ENCODE data around the gene TPD52L3. TPM values are rescaled to one million over a fixed set of nuclear protein-coding genes. Genes with fewer than 3 reads are reported as not detected.
A peak's percentile ranks its signal among the peaks of the same experiment; 100 is the strongest.

Gene TPD52L3
- not detected for total RNA-seq

- 86 to 93% methylated on average over 16 of the region's 16 CpGs for WGBS, 2 donors
- Histone ChIP-seq H3K27me3 (no peaks in the 10 kb centered on the region), H3K27ac (no peak within 1 kb of the TSS), H3K9me3 (no peaks in the 10 kb centered on the region), H3K4me1 (no peaks in the 10 kb centered on the region), H3K4me3 (no peak within 1 kb of the TSS), H3K36me3 (no peaks in the 10 kb centered on the region)
- ATAC-seq (ENCODE audit: low FRiP score in 2 of 2) (peak in 1 of 2 donors; percentile 37), DNase-seq (peak in 1 of 2 donors; percentile 33)
- TF ChIP-seq POLR2A (IDR thresholded peaks at IDR 0.05) (no peak), EP300 (IDR thresholded peaks at IDR 0.05) (no peak), POLR2AphosphoS5 (IDR thresholded peaks at IDR 0.05) (no peak)
- TF ChIP-seq, protein P1, sequence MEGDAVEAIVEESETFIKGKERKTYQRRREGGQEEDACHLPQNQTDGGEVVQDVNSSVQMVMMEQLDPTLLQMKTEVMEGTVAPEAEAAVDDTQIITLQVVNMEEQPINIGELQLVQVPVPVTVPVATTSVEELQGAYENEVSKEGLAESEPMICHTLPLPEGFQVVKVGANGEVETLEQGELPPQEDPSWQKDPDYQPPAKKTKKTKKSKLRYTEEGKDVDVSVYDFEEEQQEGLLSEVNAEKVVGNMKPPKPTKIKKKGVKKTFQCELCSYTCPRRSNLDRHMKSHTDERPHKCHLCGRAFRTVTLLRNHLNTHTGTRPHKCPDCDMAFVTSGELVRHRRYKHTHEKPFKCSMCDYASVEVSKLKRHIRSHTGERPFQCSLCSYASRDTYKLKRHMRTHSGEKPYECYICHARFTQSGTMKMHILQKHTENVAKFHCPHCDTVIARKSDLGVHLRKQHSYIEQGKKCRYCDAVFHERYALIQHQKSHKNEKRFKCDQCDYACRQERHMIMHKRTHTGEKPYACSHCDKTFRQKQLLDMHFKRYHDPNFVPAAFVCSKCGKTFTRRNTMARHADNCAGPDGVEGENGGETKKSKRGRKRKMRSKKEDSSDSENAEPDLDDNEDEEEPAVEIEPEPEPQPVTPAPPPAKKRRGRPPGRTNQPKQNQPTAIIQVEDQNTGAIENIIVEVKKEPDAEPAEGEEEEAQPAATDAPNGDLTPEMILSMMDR (IDR thresholded peaks at IDR 0.05), result no peak
Measured at GRCh38 chr9:6328103-6328502, at the start of gene TPD52L3. Gene TPD52L3 (plus strand): TSS chr9:6328375. CDS start chr9:6328596, 221 bp downstream.

GRCh38 chr9:6301858-6302257, 26.3 kb upstream of the TPD52L3 start:
- Histone ChIP-seq H3K27me3 (no peaks in the 10 kb centered on the region), H3K27ac (no peak overlapping the region), H3K4me1 (no peaks in the 10 kb centered on the region), H3K36me3 (no peaks in the 10 kb centered on the region), H3K9me3 (no peaks in the 10 kb centered on the region), H3K4me3 (no peak overlapping the region)
- DNase-seq (no peak), ATAC-seq (ENCODE audit: low FRiP score in 2 of 2) (no peak)
- WGBS, 2 donors, result 31 to 63% methylated on average over 2 of the region's 2 CpGs
- TF ChIP-seq, protein P1 (IDR thresholded peaks at IDR 0.05), result no peak
- TF ChIP-seq POLR2AphosphoS5 (IDR thresholded peaks at IDR 0.05) (no peak), EP300 (IDR thresholded peaks at IDR 0.05) (no peak), POLR2A (IDR thresholded peaks at IDR 0.05) (no peak)

- no peak for DNase-seq
- Histone ChIP-seq H3K9me3 (no peaks in the 10 kb centered on the region), H3K4me1 (no peaks in the 10 kb centered on the region), H3K27me3 (no peaks in the 10 kb centered on the region), H3K27ac (no peak overlapping the region), H3K36me3 (no peaks in the 10 kb centered on the region), H3K4me3 (no peak overlapping the region)
- no peak for ATAC-seq (ENCODE audit: low FRiP score in 2 of 2)
- TF ChIP-seq, protein P1 (IDR thresholded peaks at IDR 0.05), result no peak
- TF ChIP-seq EP300 (IDR thresholded peaks at IDR 0.05) (no peak), POLR2AphosphoS5 (IDR thresholded peaks at IDR 0.05) (no peak), POLR2A (IDR thresholded peaks at IDR 0.05) (no peak)
Measured at GRCh38 chr9:6302417-6302816, 25.8 kb upstream of the TPD52L3 start.

DNA sequence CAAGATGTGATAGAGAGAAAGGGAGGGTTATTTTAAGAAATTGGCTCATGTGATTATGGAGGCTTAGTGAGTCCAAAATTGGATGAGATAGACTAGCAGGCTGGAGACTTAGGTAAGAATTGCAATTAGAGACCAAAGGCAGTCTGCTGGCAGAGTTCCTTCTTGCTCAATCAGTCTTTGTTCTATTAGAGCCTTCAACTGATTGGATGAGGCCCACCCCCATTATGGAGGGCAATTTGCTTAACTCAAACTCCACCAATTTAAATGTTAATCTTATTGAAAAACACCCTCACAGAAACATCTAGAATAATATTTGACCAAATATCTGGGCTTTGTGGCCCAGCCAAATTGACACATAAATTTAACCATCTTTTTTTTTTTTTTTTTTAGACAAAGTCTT, 23.9 kb upstream of the TPD52L3 start:
- no peak for DNase-seq
- Histone ChIP-seq H3K4me3 (no peak overlapping the region), H3K9me3 (no peaks in the 10 kb centered on the region), H3K27ac (no peak overlapping the region), H3K36me3 (no peaks in the 10 kb centered on the region), H3K27me3 (no peaks in the 10 kb centered on the region), H3K4me1 (no peaks in the 10 kb centered on the region)
- no peak for ATAC-seq (ENCODE audit: low FRiP score in 2 of 2)
- no peak for TF ChIP-seq EP300 (IDR thresholded peaks at IDR 0.05)
- TF ChIP-seq, protein P1 (IDR thresholded peaks at IDR 0.05), result no peak
- no peak for TF ChIP-seq POLR2A (IDR thresholded peaks at IDR 0.05)
- no peak for TF ChIP-seq POLR2AphosphoS5 (IDR thresholded peaks at IDR 0.05)

DNA sequence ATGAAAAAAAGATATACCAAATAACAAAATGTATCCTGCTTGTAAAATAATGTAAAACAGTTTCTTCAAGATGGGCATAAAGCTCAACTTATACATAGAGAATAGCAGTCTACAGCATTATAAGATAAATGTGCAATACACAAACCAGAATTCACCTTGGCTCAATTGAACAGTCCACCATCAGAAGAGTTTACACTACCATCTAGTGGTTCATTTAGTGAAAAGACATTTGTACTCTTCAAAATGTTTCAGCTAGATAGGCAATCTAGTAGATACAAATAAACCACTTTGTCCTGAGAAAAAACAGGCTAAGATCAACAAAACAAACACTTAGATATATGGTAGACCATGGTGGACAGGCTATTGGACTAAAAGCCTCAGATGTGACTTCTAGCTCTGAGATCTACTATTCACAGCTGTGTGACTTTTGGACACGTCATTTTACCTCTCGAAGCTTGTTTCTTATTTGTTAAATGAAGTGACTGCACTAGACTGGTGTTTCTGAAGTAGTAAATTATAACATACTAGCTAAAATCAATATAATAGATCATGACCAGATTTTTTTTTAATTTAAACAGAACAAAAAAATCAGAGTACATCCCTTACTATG, 22.1 kb upstream of the TPD52L3 start:
- no peaks in the 10 kb centered on the region for H3K4me1 ChIP-seq
- no peak overlapping the region for H3K4me3 ChIP-seq
- 83 to 94% methylated on average over 2 of the region's 2 CpGs for WGBS, 2 donors
- no peaks in the 10 kb centered on the region for H3K27me3 ChIP-seq
- no peak overlapping the region for H3K27ac ChIP-seq
- DNase-seq (no peak), ATAC-seq (ENCODE audit: low FRiP score in 2 of 2) (peak in 1 of 2 donors; percentile 69)
- TF ChIP-seq POLR2A (IDR thresholded peaks at IDR 0.05), result no peak
- no peak for TF ChIP-seq EP300 (IDR thresholded peaks at IDR 0.05)
- TF ChIP-seq, protein P1 (IDR thresholded peaks at IDR 0.05), result peak; percentile 7 to 73 (median 47)
- TF ChIP-seq POLR2AphosphoS5 (IDR thresholded peaks at IDR 0.05), result no peak
- H3K9me3 ChIP-seq, result no peaks in the 10 kb centered on the region
- no peaks in the 10 kb centered on the region for H3K36me3 ChIP-seq
